ENCODE measurements around the gene VGLL1.

VGLL1 gene

GRCh38 chrX:136534131-136534530 is 2.1 kb downstream of the VGLL1 start:
- Mint-ChIP-seq H3K4me3 (no peak overlapping the region), H3K9me3 (no peaks in the 10 kb centered on the region)

GRCh38 chrX:136538811-136539210 is 6.8 kb downstream of the VGLL1 start:
- no peaks in the 10 kb centered on the region for H3K9me3 Mint-ChIP-seq
- H3K27me3 Mint-ChIP-seq = no peaks in the 10 kb centered on the region
- H3K4me3 Mint-ChIP-seq = no peak overlapping the region
- peaks cover 12% of the 10 kb centered on the region for H3K4me1 Mint-ChIP-seq (ENCODE audit: low read depth)
- no peaks in the 10 kb centered on the region for H3K36me3 Mint-ChIP-seq (ENCODE audit: low read depth)
- H3K27ac Mint-ChIP-seq = no peak overlapping the region

More at GRCh38 chrX:136534131-136534530, 2.1 kb downstream of the VGLL1 start:
- no peaks in the 10 kb centered on the region for H3K4me1 Mint-ChIP-seq (ENCODE audit: low read depth)
- no peaks in the 10 kb centered on the region for H3K27me3 Mint-ChIP-seq
- no peaks in the 10 kb centered on the region for H3K36me3 Mint-ChIP-seq (ENCODE audit: low read depth)
- no peak overlapping the region for H3K27ac Mint-ChIP-seq

GRCh38 chrX:136540226-136540625 is 8.2 kb downstream of the VGLL1 start:
- Mint-ChIP-seq H3K36me3 (ENCODE audit: low read depth) (no peaks in the 10 kb centered on the region), H3K27ac (no peak overlapping the region), H3K9me3 (no peaks in the 10 kb centered on the region), H3K4me3 (no peak overlapping the region), H3K4me1 (ENCODE audit: low read depth) (peaks cover 17% of the 10 kb centered on the region), H3K27me3 (no peaks in the 10 kb centered on the region)

- no peaks in the 10 kb centered on the region for H3K27me3 Mint-ChIP-seq
Measured at GRCh38 chrX:136541294-136541693, 9.3 kb downstream of the VGLL1 start.

GRCh38 chrX:136542281-136542680 is 10.3 kb downstream of the VGLL1 start:
- Mint-ChIP-seq H3K4me1 (ENCODE audit: low read depth) (peaks cover 36% of the 10 kb centered on the region), H3K9me3 (no peaks in the 10 kb centered on the region), H3K27me3 (no peaks in the 10 kb centered on the region), H3K36me3 (ENCODE audit: low read depth) (no peaks in the 10 kb centered on the region), H3K4me3 (no peak overlapping the region), H3K27ac (no peak overlapping the region)

More at GRCh38 chrX:136541294-136541693, 9.3 kb downstream of the VGLL1 start:
- Mint-ChIP-seq H3K27ac (no peak overlapping the region), H3K36me3 (ENCODE audit: low read depth) (no peaks in the 10 kb centered on the region), H3K4me3 (no peak overlapping the region), H3K4me1 (ENCODE audit: low read depth) (peaks cover 26% of the 10 kb centered on the region), H3K9me3 (no peaks in the 10 kb centered on the region)

GRCh38 chrX:136546371-136546781 is 14.4 kb downstream of the VGLL1 start:
- H3K4me3 Mint-ChIP-seq = no peak overlapping the region

GRCh38 chrX:136549226-136549625 is 17.2 kb downstream of the VGLL1 start:
- Mint-ChIP-seq H3K4me1 (ENCODE audit: low read depth) (peaks cover 23% of the 10 kb centered on the region), H3K4me3 (no peak overlapping the region), H3K9me3 (no peaks in the 10 kb centered on the region), H3K36me3 (ENCODE audit: low read depth) (no peaks in the 10 kb centered on the region), H3K27ac (no peak overlapping the region), H3K27me3 (no peaks in the 10 kb centered on the region)

More at GRCh38 chrX:136546371-136546781, 14.4 kb downstream of the VGLL1 start:
- no peaks in the 10 kb centered on the region for H3K27me3 Mint-ChIP-seq
- H3K36me3 Mint-ChIP-seq (ENCODE audit: low read depth) = no peaks in the 10 kb centered on the region
- no peak overlapping the region for H3K27ac Mint-ChIP-seq
- H3K9me3 Mint-ChIP-seq = no peaks in the 10 kb centered on the region
- H3K4me1 Mint-ChIP-seq (ENCODE audit: low read depth) = peaks cover 36% of the 10 kb centered on the region

- H3K27ac Mint-ChIP-seq = no peak overlapping the region
- H3K9me3 Mint-ChIP-seq = no peaks in the 10 kb centered on the region
- H3K4me3 Mint-ChIP-seq = no peak overlapping the region
- no peaks in the 10 kb centered on the region for H3K27me3 Mint-ChIP-seq
- H3K4me1 Mint-ChIP-seq (ENCODE audit: low read depth) = peaks cover 9% of the 10 kb centered on the region
- H3K36me3 Mint-ChIP-seq (ENCODE audit: low read depth) = no peaks in the 10 kb centered on the region
Measured at GRCh38 chrX:136551410-136551809, 19.4 kb downstream of the VGLL1 start.

- H3K36me3 Mint-ChIP-seq (ENCODE audit: low read depth) = no peaks in the 10 kb centered on the region
- no peak overlapping the region for H3K4me3 Mint-ChIP-seq
- H3K4me1 Mint-ChIP-seq (ENCODE audit: low read depth) = no peaks in the 10 kb centered on the region
- no peaks in the 10 kb centered on the region for H3K27me3 Mint-ChIP-seq
- no peaks in the 10 kb centered on the region for H3K9me3 Mint-ChIP-seq
- H3K27ac Mint-ChIP-seq = no peak overlapping the region
Measured at GRCh38 chrX:136555694-136556093, 23.7 kb downstream of the VGLL1 start.

GRCh38 chrX:136572030-136572429 is 40.0 kb downstream of the VGLL1 start:
- H3K4me1 Mint-ChIP-seq (ENCODE audit: low read depth) = peaks cover 22% of the 10 kb centered on the region
- no peaks in the 10 kb centered on the region for H3K27me3 Mint-ChIP-seq
- no peak overlapping the region for H3K4me3 Mint-ChIP-seq
- no peaks in the 10 kb centered on the region for H3K36me3 Mint-ChIP-seq (ENCODE audit: low read depth)
- H3K27ac Mint-ChIP-seq = no peak overlapping the region
- no peaks in the 10 kb centered on the region for H3K9me3 Mint-ChIP-seq

- no peaks in the 10 kb centered on the region for H3K9me3 Mint-ChIP-seq
- peaks cover 42% of the 10 kb centered on the region for H3K4me1 Mint-ChIP-seq (ENCODE audit: low read depth)
- no peak overlapping the region for H3K4me3 Mint-ChIP-seq
- no peaks in the 10 kb centered on the region for H3K27me3 Mint-ChIP-seq
- H3K27ac Mint-ChIP-seq = no peak overlapping the region
- no peaks in the 10 kb centered on the region for H3K36me3 Mint-ChIP-seq (ENCODE audit: low read depth)
Measured at GRCh38 chrX:136574548-136574947, 42.5 kb downstream of the VGLL1 start.

- Mint-ChIP-seq H3K36me3 (ENCODE audit: low read depth) (no peaks in the 10 kb centered on the region), H3K9me3 (no peaks in the 10 kb centered on the region), H3K27ac (peak overlapping the region; percentile 66), H3K27me3 (no peaks in the 10 kb centered on the region), H3K4me1 (ENCODE audit: low read depth) (peaks cover 46% of the 10 kb centered on the region), H3K4me3 (peak overlapping the region; percentile 26)
Measured at GRCh38 chrX:136577552-136577951, 45.5 kb downstream of the VGLL1 start.

GRCh38 chrX:136580316-136580715 is 48.3 kb downstream of the VGLL1 start:
- Mint-ChIP-seq H3K9me3 (no peaks in the 10 kb centered on the region), H3K27ac (no peak overlapping the region), H3K4me3 (no peak overlapping the region), H3K36me3 (ENCODE audit: low read depth) (no peaks in the 10 kb centered on the region), H3K4me1 (ENCODE audit: low read depth) (peaks cover 48% of the 10 kb centered on the region), H3K27me3 (no peaks in the 10 kb centered on the region)

GRCh38 chrX:136582624-136583023 is 50.6 kb downstream of the VGLL1 start:
- Mint-ChIP-seq H3K27me3 (no peaks in the 10 kb centered on the region), H3K27ac (no peak overlapping the region), H3K36me3 (ENCODE audit: low read depth) (no peaks in the 10 kb centered on the region), H3K4me1 (ENCODE audit: low read depth) (peaks cover 59% of the 10 kb centered on the region), H3K9me3 (no peaks in the 10 kb centered on the region), H3K4me3 (no peak overlapping the region)

GRCh38 chrX:136584545-136584944 is 52.5 kb downstream of the VGLL1 start:
- H3K4me1 Mint-ChIP-seq (ENCODE audit: low read depth) = peaks cover 61% of the 10 kb centered on the region
- H3K36me3 Mint-ChIP-seq (ENCODE audit: low read depth) = no peaks in the 10 kb centered on the region
- no peaks in the 10 kb centered on the region for H3K27me3 Mint-ChIP-seq
- peak overlapping the region; percentile 65 for H3K4me3 Mint-ChIP-seq
- H3K9me3 Mint-ChIP-seq = no peaks in the 10 kb centered on the region
- peak overlapping the region; percentile 87 for H3K27ac Mint-ChIP-seq

- peaks cover 65% of the 10 kb centered on the region for H3K4me1 Mint-ChIP-seq (ENCODE audit: low read depth)
- peak overlapping the region; percentile 59 for H3K4me3 Mint-ChIP-seq
Measured at GRCh38 chrX:136585262-136585661, 53.2 kb downstream of the VGLL1 start.

More at GRCh38 chrX:136585262-136585661, 53.2 kb downstream of the VGLL1 start:
- Mint-ChIP-seq H3K9me3 (no peaks in the 10 kb centered on the region), H3K27me3 (no peaks in the 10 kb centered on the region), H3K27ac (peak overlapping the region; percentile 87), H3K36me3 (ENCODE audit: low read depth) (no peaks in the 10 kb centered on the region)
